CD1c-positive myeloid dendritic cell (primary cell): ENCODE measurements around the gene SMIM35.
A peak's percentile ranks its signal among the peaks of the same experiment; 100 is the strongest.

ENCODE experiments used
- DNase-seq: peaks from one replicate; pipeline ENCODE4 v3.0.0-alpha.2; 2016; ENCODE audit errors: extremely low spot score

Gene SMIM35

DNA sequence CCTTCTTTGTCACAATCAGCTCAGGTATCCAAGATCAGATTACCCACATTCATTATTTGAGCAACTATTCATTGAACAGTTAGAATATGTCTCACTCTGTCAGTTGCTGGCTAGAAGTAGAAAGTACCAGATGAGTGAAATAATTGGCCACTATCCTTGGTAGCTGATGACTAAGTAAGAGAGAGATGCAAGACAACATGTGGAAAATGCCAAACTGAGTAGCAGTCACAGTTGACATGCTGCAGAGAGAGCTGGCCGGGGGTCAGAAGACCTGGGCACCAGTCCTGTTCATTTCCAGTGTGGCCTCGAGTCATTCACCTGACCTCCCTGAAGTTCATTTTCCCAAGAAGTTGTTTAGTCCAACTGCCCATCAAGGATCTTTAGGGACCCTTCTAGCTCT is 22.5 kb upstream of the SMIM35 start:
- DNase-seq: no peak

DNA sequence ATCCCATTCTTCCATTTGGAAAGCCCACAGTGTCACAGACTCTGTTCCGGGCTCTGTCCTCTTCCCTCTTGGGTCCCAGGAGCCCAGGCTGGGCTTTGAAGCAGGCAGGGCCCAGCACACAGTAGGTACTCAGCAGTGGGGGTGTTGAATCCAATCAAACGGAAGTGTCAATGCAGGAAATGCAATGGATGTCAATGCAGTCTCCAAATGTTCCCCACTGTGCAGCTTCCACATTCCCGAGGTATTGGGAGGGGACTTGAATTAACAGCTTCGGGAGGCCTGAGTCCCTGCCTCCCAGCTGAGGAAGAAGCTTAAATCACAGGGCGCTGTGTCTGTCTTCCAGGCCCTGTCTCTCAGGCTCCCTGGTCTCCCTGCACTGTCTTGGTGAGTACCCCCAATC is 21.8 kb upstream of the SMIM35 start:
- DNase-seq: no peak

DNA sequence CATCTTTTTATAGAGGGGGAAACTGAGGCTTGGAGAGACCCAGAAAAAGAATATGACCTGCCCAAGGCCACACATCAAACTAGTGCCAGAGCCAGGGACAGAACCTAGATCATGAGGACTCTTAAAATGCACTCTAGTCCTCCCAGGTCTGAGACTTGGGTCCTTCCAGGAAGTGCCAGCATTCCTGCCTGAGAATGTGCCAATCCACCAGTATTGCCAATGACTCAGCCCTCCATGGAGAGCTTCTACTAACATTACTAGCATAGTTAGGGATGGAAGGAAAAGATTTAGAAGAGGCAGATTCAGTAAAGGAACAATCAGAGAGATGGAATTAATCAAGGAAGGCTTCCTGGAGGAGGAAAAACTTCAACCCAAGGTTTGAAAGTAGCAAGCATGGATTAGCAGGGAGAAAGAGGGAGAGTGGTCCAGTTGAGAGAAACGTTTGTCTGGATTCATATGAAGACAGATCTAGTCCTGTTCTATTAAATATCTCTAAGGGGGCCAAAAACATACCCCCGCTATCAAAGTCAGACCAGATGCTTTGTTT is 20.1 kb upstream of the SMIM35 start:
- no peak for DNase-seq

DNA sequence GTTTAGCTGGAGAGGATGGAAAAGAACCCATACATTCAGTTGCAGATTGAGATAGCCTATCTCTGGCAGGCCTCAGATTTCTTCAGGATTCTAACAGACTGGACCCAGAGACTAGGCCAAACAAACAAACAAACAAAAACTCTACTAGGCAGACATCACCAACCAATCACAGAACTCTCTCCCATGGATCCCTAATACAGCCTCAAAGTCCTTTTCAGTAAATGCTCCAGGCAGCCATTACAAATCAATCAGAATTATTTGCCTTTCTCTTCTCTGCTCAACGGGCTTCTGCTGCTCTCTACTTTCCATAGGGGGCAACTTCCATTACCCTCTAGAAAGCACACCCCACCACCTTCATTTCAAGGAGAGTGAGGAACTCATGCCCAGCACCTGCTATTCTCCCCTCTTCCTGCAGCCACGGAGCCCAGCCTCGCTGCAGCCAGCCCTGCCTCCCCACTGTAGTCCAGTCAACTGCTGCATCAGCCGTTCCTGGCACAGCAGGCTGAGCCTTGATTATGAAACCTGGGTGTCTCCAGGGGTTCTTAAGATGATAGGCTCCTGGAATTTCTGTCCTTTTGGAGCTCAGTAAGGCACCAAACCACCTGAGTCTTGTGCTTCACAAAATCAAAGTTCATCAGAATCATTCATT is 19.0 kb upstream of the SMIM35 start:
- DNase-seq: no peak

DNA sequence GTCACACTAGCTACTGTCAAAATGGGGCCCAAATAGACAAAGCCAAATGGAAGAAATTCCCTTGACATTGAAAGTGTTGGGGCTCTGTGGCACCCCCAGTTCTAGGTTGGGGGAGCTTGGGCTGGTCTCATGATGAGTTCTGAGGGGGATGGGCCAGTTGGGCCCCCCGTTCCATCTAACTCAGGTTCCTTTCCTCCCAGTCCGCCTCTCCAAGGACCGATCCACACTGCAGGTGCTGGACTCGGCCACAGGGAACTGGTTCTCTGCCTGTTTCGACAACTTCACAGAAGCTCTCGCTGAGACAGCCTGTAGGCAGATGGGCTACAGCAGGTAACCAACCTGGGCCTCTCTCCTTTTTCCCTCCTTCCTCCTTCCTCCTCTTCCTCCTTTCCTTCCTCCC is 17.7 kb upstream of the SMIM35 start:
- DNase-seq: no peak

DNA sequence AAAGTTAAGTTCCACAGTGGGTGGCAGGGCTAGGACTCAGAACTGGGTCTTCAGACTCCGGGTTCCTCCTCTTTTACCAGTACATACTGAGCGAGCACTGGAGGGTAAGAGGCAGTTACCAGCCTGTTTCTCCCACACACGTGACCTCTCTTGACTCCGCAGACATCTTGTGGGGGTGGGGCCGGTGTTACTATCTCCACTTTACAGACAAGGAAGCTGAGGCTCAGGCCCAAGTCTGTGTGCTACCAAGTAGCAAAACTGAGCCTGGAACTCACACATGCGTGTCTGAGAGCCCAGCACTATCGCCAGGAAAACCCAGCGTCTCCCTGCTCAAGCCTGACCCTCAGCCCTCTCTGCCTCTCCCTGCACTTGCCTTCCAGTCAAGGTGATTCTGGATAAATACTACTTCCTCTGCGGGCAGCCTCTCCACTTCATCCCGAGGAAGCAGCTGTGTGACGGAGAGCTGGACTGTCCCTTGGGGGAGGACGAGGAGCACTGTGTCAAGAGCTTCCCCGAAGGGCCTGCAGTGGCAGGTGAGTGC is 16.0 kb upstream of the SMIM35 start:
- DNase-seq: peak; percentile 15

DNA sequence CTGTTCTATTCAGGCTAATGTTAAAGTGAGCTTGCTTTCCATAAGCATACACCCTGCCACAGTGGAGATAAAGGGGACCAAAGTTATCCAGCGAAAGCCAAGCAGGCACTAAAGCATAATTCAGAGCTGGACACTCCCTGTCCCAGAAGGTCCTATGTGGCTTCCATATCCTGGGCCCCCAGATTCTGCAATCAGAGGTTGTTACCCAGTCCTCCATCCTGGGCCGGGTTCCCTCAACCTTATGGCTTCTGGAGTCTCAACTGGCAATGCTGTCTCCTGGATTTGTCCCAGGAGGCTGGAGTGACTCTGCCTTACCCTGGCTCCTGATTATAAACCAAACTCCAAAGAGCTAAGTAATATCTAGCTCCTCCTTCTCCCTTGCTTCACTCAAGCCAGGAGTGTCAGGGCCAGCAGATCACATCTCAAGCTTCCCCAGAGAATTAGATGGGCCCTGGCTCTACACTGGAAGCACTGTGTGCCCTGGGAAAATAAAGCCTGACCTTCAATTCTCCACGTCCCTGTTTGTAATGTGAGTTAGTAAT is 14.0 kb upstream of the SMIM35 start:
- no peak for DNase-seq

DNA sequence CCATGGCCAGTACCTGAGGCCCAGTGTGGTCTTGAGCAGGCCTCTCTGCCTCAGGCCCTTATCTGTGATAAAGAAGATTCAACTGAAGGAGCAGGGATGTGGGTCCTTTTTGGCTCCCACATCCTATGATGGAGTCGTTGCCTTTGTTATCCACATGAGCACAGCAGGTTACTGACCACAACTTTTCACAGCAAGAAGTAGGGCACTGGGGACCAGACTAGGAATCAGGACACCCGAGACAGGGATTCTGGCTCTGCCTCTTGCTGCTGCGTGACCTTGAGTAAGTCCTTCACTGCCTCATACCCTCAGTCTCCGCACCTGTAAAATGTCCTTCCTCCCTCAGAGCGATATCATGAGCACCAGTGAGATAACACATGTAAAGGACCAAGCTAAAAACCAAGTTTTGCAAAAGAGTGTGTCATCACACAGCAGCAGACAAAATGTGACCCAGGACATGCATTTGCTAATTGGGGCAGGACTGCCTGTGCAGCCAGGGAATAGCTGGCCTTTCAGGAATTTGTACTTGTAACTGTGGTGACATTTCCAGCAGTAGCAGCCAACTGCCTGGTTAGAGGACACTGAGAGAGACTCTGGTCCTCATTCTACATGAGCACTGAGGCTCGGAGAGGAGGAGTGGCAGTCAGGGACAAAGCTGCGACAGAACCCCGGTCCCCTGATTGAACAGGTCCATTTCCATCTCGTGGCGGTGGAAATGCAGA is 13.2 kb upstream of the SMIM35 start:
- no peak for DNase-seq

DNA sequence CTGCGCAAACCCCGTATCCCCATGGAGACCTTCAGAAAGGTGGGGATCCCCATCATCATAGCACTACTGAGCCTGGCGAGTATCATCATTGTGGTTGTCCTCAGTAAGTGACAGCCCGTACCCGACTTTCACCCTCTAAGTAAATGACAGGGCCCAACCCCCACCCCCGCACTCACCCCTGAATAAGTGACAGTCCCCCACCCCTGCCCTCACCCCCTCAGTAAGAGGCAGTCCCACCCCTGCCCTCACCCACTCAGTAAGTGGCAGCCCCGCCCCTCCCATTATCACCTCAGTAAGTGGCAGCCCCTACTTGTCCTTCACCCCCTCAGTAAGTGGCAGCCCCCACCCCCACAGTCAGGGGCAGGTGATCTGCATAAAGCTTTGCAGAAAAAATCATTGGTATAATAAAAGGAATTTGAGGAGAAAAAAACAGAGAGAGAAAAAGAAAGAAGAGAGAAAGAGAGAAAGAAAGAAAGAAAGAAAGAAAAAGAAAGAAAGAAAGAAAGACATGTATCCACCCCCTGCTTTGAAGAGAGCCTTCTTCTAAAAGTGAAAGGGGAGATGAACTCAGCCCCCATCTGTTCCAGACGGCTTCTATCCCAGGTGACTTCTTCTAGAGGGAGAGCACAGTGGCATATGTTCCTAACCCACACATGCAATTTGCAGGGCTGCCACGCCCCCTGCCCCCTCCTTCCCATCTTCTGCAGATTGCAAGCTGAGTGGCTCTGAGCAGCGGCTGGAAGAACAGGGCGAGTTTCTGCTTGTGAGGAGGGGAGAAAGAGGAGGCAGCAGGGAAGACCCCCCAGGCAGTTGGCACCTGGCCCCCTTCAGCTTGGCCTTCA is 12.5 kb upstream of the SMIM35 start:
- DNase-seq: no peak

DNA sequence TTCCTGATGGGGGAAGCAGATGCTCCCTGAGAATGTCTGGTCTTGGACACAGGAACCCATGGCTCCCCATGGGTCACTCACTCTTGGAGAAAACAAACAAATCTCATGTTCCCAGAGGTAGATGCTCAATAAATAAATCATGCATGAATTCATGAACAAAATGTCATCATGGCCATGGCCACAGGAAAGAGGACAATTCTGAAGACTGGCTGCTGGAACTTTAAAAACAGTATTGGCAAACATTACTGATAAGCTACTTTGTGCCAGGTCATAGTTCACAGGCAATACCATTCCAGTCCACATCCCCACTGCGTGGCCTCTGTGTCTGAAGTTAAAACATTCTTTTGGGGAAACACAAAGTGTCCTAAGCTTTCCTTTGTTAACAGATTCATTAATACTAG is 9.2 kb upstream of the SMIM35 start:
- DNase-seq: no peak

DNA sequence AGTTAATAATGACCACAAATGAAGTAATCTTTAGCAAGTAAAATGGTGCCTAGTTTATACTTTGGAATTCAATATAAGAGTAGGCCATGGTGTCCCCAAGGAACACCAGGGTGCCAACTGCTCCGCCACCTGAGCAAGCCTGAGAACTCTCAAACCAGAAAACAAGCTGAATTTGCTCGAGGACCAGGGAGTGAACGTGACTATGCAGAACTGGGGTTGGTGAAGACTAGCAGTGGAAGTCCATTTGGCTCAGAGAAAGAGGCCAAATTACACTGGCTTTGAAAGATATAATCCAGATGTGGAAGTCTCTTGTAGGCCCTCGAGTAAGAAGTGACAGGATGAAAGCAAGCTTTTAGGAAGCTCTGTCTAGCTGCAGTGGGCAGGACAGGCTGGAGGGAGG is 8.7 kb upstream of the SMIM35 start:
- no peak for DNase-seq

DNA sequence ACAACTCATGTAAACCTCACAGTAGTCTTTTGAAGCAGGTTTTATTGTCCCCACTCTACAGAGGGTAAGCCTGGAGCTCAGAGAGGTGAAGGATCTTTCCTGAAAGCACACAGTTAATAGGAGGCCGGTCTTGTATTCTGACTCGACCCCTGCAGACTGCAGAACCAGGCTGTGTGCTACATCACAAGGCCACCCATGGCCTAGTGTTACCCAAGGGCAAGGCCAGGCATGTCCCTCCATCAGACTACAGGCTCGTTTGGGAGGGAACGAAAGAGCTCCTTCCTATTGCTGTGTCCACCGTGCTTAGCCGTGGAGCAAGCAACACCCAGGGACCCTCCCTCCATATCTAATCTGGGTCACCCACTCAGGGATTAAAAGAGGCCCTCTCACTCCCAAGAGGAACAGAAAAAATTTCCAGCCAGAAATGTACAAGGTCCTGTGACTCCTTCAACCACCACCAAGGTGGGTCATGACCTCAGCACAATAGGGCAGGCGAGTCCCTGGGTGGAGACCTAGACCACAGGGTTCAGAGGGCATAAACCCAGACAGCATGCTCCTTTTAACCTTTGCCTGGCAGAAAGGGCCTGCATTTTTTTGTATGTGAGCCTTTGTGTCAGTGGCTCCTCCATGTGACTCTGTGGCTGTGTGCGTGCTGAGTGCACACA is 6.3 kb upstream of the SMIM35 start:
- DNase-seq: no peak

DNA sequence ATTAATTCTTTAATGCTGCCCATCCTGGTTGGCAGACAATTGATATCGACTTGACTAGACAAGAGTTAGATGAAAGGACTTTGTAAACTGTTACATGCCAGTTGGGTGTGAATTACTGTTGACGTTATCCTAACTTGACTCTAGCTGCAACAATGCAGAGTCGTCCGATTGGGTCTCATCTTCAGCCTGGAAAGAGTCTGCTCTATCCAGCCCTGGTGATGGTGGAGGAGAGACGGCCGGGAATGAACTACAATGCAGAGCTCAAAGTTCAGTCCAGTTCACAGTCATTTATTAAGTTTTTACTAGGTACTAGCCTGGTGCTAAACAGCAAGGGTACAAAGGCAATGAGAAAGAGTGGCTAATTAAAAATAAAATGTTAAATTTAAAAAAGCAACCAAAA is 4.9 kb upstream of the SMIM35 start:
- DNase-seq: no peak

DNA sequence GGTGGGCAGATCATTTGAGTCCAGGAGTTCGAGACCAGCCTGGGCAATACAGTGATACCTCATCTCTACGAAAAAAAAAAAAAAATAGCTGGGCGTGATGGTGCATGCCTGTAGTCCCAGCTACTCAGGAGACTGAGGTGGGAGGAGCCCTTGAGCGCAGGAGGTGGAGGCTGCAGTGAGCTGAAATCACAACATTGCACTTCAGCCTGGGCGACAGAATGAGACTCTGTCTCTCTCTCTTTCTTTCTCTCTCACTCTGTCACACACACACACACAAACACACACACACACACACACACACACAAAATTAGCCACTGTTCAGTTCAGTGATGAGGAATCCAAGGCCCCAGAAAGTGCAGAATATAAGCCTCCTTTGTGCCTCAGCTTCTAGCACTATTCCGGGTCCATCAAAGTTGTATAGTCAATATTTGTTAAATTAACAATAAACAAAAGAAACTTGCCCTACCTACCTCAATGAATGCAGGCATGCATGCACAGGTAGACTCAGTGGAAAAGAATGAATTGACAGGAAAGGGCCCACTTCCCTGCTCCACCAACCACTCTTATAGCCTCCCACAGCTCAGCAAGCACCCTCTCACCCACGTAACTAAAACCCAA is 3.9 kb upstream of the SMIM35 start:
- DNase-seq: no peak

DNA sequence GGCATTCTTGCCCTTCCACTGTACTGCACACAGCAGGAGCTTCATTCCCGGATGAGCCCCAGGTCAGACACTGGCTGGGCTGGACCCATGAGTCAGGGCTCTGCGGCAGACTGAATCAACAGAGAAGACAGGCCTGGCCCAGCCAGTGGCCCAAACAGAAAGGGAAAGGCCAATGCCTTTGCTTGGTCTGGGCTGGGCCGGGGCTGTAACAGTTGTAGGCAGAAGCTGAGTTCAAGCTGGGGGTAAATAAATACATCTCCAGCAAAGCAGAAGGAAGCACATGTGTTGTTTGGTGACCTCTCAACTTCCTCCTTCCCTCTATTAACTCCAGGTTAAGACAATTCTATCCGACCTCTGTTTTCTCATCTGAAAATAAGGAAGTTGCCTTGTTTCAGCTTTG is 1.8 kb upstream of the SMIM35 start:
- peak; percentile 46 for DNase-seq

DNA sequence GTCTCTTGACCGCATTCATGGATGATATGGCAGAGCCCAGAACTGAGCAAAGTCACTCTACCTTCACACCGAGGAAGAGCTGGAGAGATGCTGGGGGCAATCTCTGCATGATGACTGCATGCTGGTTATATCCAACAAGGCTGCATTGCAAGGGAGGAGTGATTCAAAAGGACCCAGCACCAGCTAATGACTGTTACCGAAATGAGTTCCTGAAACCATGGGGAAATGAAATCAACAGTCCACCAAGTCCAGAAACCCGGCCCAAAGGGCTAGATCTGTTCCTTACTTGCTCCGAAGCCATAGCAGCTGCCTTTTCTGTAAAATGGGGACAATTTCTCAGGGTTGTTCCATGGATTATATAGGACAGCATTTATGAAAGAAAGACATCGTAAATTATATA is 1.2 kb upstream of the SMIM35 start:
- DNase-seq: peak; percentile 53

DNA sequence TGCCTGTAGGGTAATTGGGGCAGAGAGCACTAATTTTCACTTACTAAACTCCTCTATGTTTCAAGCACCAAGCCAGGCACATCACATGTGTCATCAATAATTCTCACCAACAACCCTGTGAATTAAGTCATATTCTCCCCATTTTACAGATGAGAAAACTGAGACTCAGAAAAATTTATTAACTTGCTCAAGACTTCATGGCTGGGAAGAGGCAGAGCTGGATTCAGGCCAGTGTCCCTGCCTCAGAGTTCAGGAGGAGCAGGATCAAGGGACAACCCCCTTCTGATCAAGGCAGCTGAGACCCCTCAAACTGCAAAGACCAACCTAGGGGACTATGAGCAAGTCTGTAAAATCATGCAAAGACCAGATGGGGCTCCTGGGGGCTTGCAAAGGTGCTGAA is 2.1 kb downstream of the SMIM35 start:
- no peak for DNase-seq

DNA sequence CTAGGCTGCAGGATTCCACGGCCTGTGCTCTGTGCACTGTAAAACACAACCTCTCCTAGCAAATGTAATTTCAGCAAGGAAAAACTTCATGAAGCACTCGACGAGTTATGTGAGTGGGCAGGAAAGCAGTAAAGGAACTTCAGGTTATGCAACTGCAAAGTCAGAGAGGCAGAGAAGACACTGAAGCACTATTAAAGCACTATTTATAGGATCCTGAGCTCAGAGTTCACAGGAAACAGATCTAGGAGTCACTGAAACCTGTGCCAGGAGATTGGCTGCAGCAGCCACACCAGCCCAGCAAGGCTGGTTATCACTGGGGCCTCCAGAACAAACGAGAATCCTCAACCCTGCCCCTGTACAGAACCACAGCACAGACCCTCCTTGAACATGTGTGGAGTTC is 2.5 kb downstream of the SMIM35 start:
- DNase-seq: peak; percentile 87

DNA sequence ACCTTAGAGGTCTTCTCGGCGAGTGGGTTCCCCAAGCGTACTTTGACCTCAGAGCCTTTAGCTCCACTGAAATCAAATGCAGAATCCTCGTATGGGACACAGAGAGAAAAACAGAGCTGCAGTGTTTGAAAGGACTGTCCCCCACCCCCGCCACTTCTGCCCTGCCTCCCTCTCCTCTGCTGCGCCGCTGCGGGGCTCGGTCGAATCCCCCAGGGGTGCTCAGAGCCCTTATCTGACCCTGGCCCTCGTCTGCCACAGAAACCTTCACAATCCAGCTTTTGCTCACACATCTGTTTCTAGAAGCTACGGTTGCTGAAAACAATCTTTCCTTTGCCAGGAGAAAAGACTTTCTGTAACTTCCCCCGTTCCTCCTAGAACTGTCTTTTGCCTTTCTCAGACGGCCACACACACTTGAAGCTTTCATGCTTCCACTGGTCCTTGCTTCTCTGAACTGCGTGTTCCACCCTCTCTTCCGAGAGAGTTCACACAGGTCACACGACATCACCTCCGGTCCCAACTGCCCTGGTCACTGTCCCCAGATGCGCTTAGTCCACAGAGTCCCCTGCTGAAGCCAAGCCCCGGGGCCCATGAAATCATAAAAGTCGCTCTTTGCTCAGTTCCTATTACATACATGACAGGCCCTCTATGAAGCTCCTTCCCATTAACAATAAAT is 3.7 kb downstream of the SMIM35 start:
- peak; percentile 11 for DNase-seq

DNA sequence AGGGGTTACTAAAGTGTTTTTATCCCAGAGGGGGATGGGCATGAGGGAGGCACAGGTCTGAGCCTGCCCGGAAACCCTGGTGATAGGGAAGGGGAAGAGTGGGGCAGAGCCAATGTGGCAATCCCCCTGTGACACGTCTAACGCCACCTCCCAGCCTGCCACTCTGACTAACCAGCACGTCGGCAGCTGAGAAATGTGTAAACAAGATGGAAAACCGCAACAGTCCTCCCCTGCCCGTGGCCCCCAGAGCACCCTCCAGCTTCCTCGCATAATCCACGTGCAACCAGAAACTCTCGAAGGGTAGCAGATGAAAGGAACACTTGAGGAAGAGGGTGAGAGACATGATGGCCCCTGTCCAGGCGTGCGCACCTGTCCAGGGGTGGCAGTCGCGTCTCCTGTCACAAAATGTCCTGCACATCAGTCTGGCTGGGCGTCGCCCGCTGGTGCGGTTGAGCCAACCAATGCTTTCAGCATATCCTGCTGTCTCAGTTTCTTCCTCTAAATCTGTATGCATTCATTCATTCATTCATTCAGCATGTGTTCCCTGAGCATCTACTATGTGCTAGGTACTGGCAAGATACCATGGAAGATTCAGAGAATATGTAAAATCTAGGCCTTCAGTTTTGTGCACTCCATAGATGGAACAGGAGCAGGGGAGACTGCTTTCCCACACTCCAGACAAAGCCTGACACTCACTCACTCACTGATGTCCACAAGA is 5.4 kb downstream of the SMIM35 start:
- peak; percentile 42 for DNase-seq
